PC-3 (cell line): ENCODE data around the gene TOB1.

ENCODE experiments used
- EZH2phosphoT487 ChIP-seq: fragments of 300-600 bp; sonication (generic); IDR thresholded peaks from 2 replicates; pipeline ENCODE4 v1.6.1; 2018; ENCODE audit warnings: mild to moderate bottlenecking, antibody characterized with exemption, low read length, borderline replicate concordance
- TF ChIP-seq, protein P1 (sequence below): fragments of 300-600 bp; sonication (generic); conservative IDR thresholded peaks from 2 replicates; pipeline ENCODE4 v1.5.1; 2017; ENCODE audit warnings: antibody characterized with exemption, low read depth, mild to moderate bottlenecking, low read length

DNA sequence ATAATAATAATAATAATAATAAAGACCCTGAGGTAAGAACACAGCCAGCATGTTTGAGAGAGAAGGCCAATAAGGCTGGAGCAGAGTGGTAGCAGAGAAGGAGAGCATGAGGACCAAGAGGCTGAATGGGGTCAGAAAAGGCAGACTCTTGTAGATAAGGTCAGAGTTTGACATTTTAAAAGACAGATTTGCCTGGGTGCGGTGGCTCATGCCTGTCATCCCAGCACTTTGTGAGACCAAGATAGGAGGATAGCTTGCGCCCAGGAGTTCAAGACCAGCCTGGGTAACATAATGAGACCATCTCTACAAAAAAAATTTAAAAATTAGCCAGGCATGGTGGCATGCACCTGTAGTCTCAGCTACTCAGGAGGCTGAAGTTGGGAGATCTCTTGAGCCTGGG is 41.7 kb downstream of the TOB1 start:
- TF ChIP-seq, protein P1, sequence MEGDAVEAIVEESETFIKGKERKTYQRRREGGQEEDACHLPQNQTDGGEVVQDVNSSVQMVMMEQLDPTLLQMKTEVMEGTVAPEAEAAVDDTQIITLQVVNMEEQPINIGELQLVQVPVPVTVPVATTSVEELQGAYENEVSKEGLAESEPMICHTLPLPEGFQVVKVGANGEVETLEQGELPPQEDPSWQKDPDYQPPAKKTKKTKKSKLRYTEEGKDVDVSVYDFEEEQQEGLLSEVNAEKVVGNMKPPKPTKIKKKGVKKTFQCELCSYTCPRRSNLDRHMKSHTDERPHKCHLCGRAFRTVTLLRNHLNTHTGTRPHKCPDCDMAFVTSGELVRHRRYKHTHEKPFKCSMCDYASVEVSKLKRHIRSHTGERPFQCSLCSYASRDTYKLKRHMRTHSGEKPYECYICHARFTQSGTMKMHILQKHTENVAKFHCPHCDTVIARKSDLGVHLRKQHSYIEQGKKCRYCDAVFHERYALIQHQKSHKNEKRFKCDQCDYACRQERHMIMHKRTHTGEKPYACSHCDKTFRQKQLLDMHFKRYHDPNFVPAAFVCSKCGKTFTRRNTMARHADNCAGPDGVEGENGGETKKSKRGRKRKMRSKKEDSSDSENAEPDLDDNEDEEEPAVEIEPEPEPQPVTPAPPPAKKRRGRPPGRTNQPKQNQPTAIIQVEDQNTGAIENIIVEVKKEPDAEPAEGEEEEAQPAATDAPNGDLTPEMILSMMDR, result no peak
- no peak for TF ChIP-seq EZH2phosphoT487
